ENCODE data around the gene ADGRL4. TPM values are rescaled to one million over a fixed set of nuclear protein-coding genes. Genes with fewer than 3 reads are reported as not detected.

The ADGRL4 gene
- polyA plus RNA-seq, 1 experiment = 16.6 TPM

DNA sequence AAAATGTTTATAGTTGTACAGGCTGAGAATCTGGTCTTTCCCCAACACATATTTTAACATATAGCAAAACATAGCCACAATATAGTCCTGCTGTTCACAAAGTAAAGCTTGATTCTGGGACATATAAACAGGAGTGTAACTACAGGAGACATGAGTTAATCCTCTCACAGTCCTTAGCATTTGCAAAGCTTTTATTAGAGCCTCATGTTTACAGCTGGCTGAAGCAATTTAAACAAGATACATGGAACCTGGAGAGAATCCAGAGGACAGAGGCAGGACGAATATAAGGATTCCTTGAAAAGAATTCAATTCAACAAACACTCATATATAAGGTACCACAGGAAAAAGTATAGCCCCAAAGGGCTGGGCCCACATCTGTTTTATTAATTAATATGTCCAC, 163.4 kb downstream of the ADGRL4 start:
- H3K9me3 ChIP-seq (ENCODE audit: control insufficient read depth, insufficient read depth, low read length) = no peaks in the 10 kb centered on the region
- DNase-seq (ENCODE audit: low read depth, low spot score) = peak; percentile 36
- H3K27ac ChIP-seq (ENCODE audit: low read depth, low read length) = no peak overlapping the region
- ChIA-PET POLR2A (no interaction called here), CTCF (interaction anchor here (1.4 kb wide), 1 partner anchor 654 kb away, joined by 4 read pairs; no protein-coding TSS in a partner anchor)
- no peak overlapping the region for H3K4me3 ChIP-seq (ENCODE audit: low read depth, low read length)
- H3K27me3 ChIP-seq (ENCODE audit: control insufficient read depth, insufficient read depth, low read length) = no peaks in the 10 kb centered on the region
- TF ChIP-seq, protein P1, sequence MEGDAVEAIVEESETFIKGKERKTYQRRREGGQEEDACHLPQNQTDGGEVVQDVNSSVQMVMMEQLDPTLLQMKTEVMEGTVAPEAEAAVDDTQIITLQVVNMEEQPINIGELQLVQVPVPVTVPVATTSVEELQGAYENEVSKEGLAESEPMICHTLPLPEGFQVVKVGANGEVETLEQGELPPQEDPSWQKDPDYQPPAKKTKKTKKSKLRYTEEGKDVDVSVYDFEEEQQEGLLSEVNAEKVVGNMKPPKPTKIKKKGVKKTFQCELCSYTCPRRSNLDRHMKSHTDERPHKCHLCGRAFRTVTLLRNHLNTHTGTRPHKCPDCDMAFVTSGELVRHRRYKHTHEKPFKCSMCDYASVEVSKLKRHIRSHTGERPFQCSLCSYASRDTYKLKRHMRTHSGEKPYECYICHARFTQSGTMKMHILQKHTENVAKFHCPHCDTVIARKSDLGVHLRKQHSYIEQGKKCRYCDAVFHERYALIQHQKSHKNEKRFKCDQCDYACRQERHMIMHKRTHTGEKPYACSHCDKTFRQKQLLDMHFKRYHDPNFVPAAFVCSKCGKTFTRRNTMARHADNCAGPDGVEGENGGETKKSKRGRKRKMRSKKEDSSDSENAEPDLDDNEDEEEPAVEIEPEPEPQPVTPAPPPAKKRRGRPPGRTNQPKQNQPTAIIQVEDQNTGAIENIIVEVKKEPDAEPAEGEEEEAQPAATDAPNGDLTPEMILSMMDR (IDR thresholded peaks at IDR 0.05; ENCODE audit: low read depth, low read length) = no peak

DNA sequence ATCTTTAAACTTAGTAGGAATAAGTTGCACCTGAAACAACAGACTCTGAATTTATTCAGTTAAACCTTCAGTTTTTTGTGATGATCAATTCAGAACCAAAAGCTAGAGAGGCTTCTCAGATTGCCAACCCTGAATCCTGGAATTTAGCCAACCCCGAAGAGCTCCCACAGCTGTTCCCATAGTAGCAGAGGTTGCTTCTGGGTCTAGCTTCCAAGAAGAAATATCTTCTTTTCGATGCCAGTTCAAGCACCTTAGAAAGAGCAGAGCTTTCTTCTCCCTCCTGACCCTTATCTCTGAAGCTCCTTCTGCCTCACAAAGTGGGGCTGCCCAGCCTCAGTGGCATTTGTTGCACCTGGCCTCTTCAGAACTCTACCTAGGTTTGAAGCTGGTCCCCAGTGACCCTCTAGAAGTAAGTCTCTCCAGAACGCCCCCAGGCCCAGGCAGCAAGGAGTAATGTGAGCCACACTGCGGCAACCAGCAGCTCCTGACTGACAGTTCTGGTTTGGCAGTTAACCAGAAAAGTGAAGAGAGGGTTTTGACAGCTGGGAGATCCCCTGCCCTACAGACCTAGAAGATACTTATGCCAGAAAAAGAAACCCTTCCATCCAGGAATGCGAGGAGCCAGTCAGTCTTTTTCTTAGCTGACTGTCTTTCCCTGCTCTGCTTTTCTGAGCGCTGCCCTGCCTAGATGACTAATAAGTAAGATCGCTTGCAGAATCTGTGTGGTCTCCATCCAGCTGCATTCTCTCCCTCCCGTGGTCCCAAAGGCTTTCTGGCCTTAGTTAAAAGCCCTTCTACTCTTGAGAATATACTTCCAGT, 165.9 kb downstream of the ADGRL4 start:
- Histone ChIP-seq H3K27ac (ENCODE audit: low read depth, low read length) (peak overlapping the region; percentile 69), H3K9me3 (ENCODE audit: control insufficient read depth, insufficient read depth, low read length) (no peaks in the 10 kb centered on the region), H3K4me3 (ENCODE audit: low read depth, low read length) (peak overlapping the region; percentile 12), H3K27me3 (ENCODE audit: control insufficient read depth, insufficient read depth, low read length) (no peaks in the 10 kb centered on the region)
- CTCF ChIA-PET = interaction anchor here (0.6 to 4.0 kb wide), 12 partner anchors 57 to 1409 kb away, joined by 3 to 47 read pairs (median 3); no protein-coding TSS in a partner anchor
- DNase-seq (ENCODE audit: low read depth, low spot score) = peak; percentile 55
- POLR2A ChIA-PET = interaction anchor here (0.7 to 1.1 kb wide), 2 partner anchors 149 to 223 kb away, joined by 3 to 4 read pairs; no protein-coding TSS in a partner anchor
- TF ChIP-seq, protein P1 (IDR thresholded peaks at IDR 0.05; ENCODE audit: low read depth, low read length) = no peak

All from AG04450 (cell line).